ENCODE results near the gene MRPL53. TPM values are rescaled to one million over a fixed set of nuclear protein-coding genes. Genes with fewer than 3 reads are reported as not detected.

MRPL53 gene
- total and polyA plus RNA-seq, 2 of the 13 experiments (the other 11 are each of a cell fraction or from before 2014, with no cell fraction given): 34.3 to 51.9 TPM

- peak overlapping the region; percentile 95 for H3K4me2 ChIP-seq (ENCODE audit: low read depth, low read length)
- CTCF ChIA-PET (ENCODE audit: low intra/inter-chr PET ratio, low total read pairs): no interaction called here
- H3K27ac ChIP-seq (ENCODE audit: extremely low read length, insufficient read depth, low read length): peak overlapping the region; percentile 91
- peaks cover 25 to 49% of the 10 kb centered on the region in 2 experiments for H3K36me3 ChIP-seq (replicated peaks in 1 of 2; ENCODE audit: control insufficient read depth in 1 of 2, insufficient read depth in 2 of 2, low read length in 2 of 2)
- POLR2A ChIA-PET: interaction anchor here (0.6 to 11.6 kb wide), 14 partner anchors 9 to 1404 kb away, joined by 3 to 342 read pairs (median 9); partner anchors contain the start of genes AUP1, CCDC142, HTRA2 and INO80B
- intact Hi-C loops (cut with micrococcal nuclease; ENCODE audit: unreplicated experiment): no loop called here
- TF ChIP-seq ZNF790 (CRISPR knock-in tag; IDR thresholded peaks at IDR 0.05; ENCODE audit: borderline replicate concordance) (0 out of 2 replicates have a peak, but pooled peaks have one; percentile 25), CC2D1A (CRISPR knock-in tag; IDR thresholded peaks at IDR 0.05) (0 out of 2 replicates have a peak, but pooled peaks have one; percentile 59), POLR2A (IDR thresholded peaks at IDR 0.05; ENCODE audit: insufficient read depth in 1 of 2, low read depth in 2 of 2, low read length in 2 of 2) (peak in 1 of 2 experiments; percentile 32; a peak in 1 of 4 replicates), BORCS8-MEF2B (CRISPR knock-in tag; IDR thresholded peaks at IDR 0.05) (no peak; the same call in 1 of the 2 replicates), HHEX (CRISPR knock-in tag; IDR thresholded peaks at IDR 0.05) (0 out of 2 replicates have a peak, but pooled peaks have one; percentile 4), FOXP4 (CRISPR knock-in tag; IDR thresholded peaks at IDR 0.05) (0 out of 2 replicates have a peak, but pooled peaks have one; percentile 7), ZNF331 (CRISPR knock-in tag; IDR thresholded peaks at IDR 0.05) (no peak), KLF16 (CRISPR knock-in tag; IDR thresholded peaks at IDR 0.05) (0 out of 4 replicates have a peak, but pooled peaks of 1 of the 2 experiments have one; percentile 41), MAF1 (CRISPR knock-in tag; IDR thresholded peaks at IDR 0.05; ENCODE audit: borderline replicate concordance) (0 out of 2 replicates have a peak, but pooled peaks have one; percentile 59)
- H3K4me3 ChIP-seq (replicated peaks in 1 of 3; ENCODE audit: insufficient read depth in 1 of 3, low read depth in 2 of 3, low read length in 3 of 3): peak overlapping the region; percentile 76 to 94 (median 93)
- H3K9me3 ChIP-seq (ENCODE audit: low read length): no peaks in the 10 kb centered on the region
- no TSS peak for BruUV-seq (replicated peaks)
- H2AFZ ChIP-seq (ENCODE audit: low read length): no peak overlapping the region
- H3K4me1 ChIP-seq (ENCODE audit: insufficient read depth, low read length): peaks cover 63% of the 10 kb centered on the region
- FAIRE-seq (no peak), ATAC-seq (no peak), DNase-seq (ENCODE audit: low spot score) (no peak)
- H3K27me3 ChIP-seq (ENCODE audit: control insufficient read depth in 1 of 2, insufficient read depth in 2 of 2, low read length in 2 of 2): no peaks in the 10 kb centered on the region; a peak in 1 of 5 replicates
- peak overlapping the region; percentile 91 for H3K9ac ChIP-seq (ENCODE audit: insufficient read depth, low read depth, low read length)
- in situ Hi-C loops (cut with HindIII; ENCODE audit: extremely low pct_ligation_motif_present, low pct_unique_long_range_greater_than_20kb): no loop called here
- peaks cover 50% of the 10 kb centered on the region for H4K20me1 ChIP-seq (ENCODE audit: insufficient read depth, low read length)
- 55% methylated on average over 3 of the region's 3 CpGs for WGBS (ENCODE audit: low lambda C conversion rate)
- H3K79me2 ChIP-seq (ENCODE audit: insufficient read depth, low read length): peaks cover 75% of the 10 kb centered on the region
Measured at GRCh38 chr2:74439373-74439772, 33.1 kb downstream of the MRPL53 start.

Measured in HepG2 (cell line).